Osteocyte (in vitro differentiated cells): ENCODE results near the gene SLC34A1. TPM values are rescaled to one million over a fixed set of nuclear protein-coding genes. Genes with fewer than 3 reads are reported as not detected.

Experiments used
- DNase-seq: peaks from one replicate; pipeline ENCODE4 v3.0.0; 2021; ENCODE audit warnings: mixed read lengths; ENCODE audit not compliant: unreplicated experiment; ENCODE audit errors: extremely low spot score
- H3K27ac Mint-ChIP-seq: one replicate; pipeline ENCODE4 v1.8.0; 2021; ENCODE audit warnings: mild to moderate bottlenecking, mixed read lengths; ENCODE audit not compliant: unreplicated experiment
- H3K27me3 Mint-ChIP-seq: one replicate; pipeline ENCODE4 v1.8.0; 2021; ENCODE audit warnings: mixed read lengths; ENCODE audit not compliant: unreplicated experiment
- H3K36me3 Mint-ChIP-seq: one replicate; pipeline ENCODE4 v1.8.0; 2021; ENCODE audit warnings: mixed read lengths; ENCODE audit not compliant: unreplicated experiment
- H3K4me1 Mint-ChIP-seq: one replicate; pipeline ENCODE4 v1.8.0; 2021; ENCODE audit warnings: mixed read lengths; ENCODE audit not compliant: unreplicated experiment
- H3K4me3 Mint-ChIP-seq: one replicate; pipeline ENCODE4 v1.8.0; 2021; ENCODE audit warnings: mild to moderate bottlenecking, moderate library complexity, mixed read lengths; ENCODE audit not compliant: unreplicated experiment
- H3K9me3 Mint-ChIP-seq: one replicate; pipeline ENCODE4 v1.8.0; 2021; ENCODE audit warnings: mixed read lengths; ENCODE audit not compliant: unreplicated experiment
- total RNA-seq: library from RNA; stranded (reverse); gene quantifications from 2 replicates; pipeline ENCODE4 v1.2.1, GENCODE V29; 2021
- TF ChIP-seq, protein P1 (sequence below): fragments of 200-600 bp; sonication (generic); IDR thresholded peaks from 2 replicates; pipeline ENCODE4 v1.5.0; 2021; ENCODE audit warnings: antibody characterized with exemption, mild to moderate bottlenecking, moderate library complexity

SLC34A1 gene
- total RNA-seq, 1 donor from 2014 or later = not detected

DNA sequence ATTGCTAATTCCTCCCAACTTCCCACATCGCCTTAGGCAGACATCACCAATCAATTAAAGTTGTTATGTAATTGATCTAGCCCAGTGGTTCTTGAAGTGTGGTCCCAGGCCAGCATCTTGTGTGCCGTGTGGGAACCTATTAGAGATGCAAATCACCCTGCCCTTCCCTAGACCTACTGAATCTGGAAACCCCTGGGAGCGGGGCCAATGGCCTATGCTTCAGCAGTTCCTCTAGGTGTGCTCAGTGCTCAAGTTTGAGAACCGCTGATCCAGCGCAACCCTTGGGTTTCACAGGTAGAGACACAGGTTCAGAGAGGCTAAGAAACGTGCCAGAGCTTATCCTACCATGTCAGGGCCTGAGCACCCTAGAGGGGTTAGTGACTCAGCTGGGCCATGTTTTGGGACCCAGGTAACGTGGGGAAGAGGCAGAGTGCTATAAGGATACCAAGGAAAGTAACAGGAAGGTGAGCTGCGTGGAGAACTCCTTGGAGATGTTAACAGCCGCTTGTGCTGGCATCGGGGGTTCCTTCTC, 4.4 kb downstream of the SLC34A1 start:
- Mint-ChIP-seq H3K4me3 (no peak overlapping the region), H3K36me3 (no peaks in the 10 kb centered on the region), H3K4me1 (peaks cover 20% of the 10 kb centered on the region), H3K27me3 (peaks cover 4% of the 10 kb centered on the region), H3K9me3 (no peaks in the 10 kb centered on the region), H3K27ac (no peak overlapping the region)
- TF ChIP-seq, protein P1, sequence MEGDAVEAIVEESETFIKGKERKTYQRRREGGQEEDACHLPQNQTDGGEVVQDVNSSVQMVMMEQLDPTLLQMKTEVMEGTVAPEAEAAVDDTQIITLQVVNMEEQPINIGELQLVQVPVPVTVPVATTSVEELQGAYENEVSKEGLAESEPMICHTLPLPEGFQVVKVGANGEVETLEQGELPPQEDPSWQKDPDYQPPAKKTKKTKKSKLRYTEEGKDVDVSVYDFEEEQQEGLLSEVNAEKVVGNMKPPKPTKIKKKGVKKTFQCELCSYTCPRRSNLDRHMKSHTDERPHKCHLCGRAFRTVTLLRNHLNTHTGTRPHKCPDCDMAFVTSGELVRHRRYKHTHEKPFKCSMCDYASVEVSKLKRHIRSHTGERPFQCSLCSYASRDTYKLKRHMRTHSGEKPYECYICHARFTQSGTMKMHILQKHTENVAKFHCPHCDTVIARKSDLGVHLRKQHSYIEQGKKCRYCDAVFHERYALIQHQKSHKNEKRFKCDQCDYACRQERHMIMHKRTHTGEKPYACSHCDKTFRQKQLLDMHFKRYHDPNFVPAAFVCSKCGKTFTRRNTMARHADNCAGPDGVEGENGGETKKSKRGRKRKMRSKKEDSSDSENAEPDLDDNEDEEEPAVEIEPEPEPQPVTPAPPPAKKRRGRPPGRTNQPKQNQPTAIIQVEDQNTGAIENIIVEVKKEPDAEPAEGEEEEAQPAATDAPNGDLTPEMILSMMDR = no peak
- no peak for DNase-seq

- Mint-ChIP-seq H3K36me3 (no peaks in the 10 kb centered on the region), H3K4me3 (peak overlapping the region; percentile 7), H3K27ac (peak overlapping the region; percentile 77), H3K4me1 (peaks cover 20% of the 10 kb centered on the region), H3K27me3 (no peaks in the 10 kb centered on the region), H3K9me3 (no peaks in the 10 kb centered on the region)
- TF ChIP-seq, protein P1 = no peak
- no peak for DNase-seq
Observed at GRCh38 chr5:177389241-177390169, 5.3 kb downstream of the SLC34A1 start.

DNA sequence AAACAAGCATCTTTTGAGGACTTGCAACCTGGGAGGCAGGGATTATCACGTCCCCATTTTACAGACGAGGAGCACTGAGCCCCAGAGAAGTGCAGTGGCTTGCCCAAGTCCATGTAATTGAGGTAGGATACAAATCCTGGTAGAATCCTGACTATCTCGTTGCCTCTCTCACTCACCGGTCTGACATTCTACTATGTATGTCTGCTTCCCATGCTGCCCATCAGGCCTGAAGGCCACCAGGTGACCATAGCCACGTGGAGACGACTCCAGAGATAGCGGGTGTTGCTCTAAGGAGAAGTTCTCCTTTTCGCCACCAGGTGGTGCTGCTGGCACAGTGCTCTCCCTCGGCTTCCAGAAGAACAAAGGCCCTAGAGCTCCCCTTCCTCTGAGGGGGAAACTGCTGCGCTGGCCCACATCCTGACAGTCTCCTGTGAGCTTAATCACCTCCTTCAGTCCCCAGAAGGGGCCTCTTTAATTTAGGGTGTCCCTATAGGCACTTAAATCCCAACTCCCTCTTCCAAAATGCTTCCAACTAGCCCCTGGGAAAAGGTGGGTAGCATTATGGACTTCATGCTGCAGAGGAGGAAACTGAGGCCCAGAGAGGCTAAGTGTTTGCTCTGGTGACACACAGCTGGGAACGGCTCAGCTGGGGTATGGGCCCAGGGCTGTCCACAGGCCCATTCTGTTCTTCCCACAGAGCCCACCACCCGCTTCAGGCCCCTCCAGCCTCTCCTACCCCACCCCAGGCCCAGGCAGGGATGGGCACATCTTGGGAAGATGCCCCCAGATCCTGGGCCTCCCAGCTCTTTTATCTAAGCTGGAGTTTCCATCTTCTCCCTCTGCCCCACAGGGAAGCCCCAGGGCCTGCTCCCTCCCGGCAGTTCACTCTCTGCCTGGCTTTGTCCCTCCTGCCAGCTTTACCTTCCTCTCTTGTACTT, 6.4 kb downstream of the SLC34A1 start:
- Mint-ChIP-seq H3K4me3 (no peak overlapping the region), H3K9me3 (no peaks in the 10 kb centered on the region), H3K4me1 (peaks cover 20% of the 10 kb centered on the region), H3K27me3 (peaks cover 4% of the 10 kb centered on the region), H3K36me3 (no peaks in the 10 kb centered on the region), H3K27ac (peak overlapping the region; percentile 61)
- TF ChIP-seq, protein P1 = peak; percentile 98
- peak; percentile 94 for DNase-seq

- peaks cover 4% of the 10 kb centered on the region for H3K27me3 Mint-ChIP-seq
- H3K9me3 Mint-ChIP-seq = no peaks in the 10 kb centered on the region
- peaks cover 20% of the 10 kb centered on the region for H3K4me1 Mint-ChIP-seq
- no peak overlapping the region for H3K4me3 Mint-ChIP-seq
- H3K36me3 Mint-ChIP-seq = no peaks in the 10 kb centered on the region
- no peak for DNase-seq
- TF ChIP-seq, protein P1 = no peak
- no peak overlapping the region for H3K27ac Mint-ChIP-seq
Observed at GRCh38 chr5:177392765-177393164, 8.5 kb downstream of the SLC34A1 start.
